Medulla oblongata (tissue), 1 donor: ENCODE data around the gene TTLL4.

Experiments used
- DNase-seq: peaks from one replicate; pipeline ENCODE4 v3.0.0-alpha.2; 2015; ENCODE audit errors: extremely low spot score

The TTLL4 gene

DNA sequence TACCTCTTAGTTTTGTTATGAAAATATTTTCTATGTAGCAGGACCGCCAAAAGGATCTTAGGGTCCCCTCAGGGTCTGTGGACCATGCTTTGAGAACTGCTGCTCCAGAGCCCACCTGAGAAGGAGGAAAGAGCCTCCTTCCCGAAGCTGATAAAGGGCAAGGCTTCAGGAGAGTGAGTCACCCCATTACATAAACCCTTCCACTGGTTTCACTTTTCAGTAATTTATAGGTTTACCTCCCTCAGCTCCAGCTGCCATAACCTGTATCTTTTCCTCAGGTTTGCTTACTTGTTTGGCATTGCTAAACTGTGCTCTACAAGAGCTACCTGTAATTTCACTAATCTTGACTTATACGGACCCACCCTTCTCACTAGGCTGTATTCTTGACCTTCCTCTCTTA is 6.6 kb downstream of the TTLL4 start:
- DNase-seq: no peak

DNA sequence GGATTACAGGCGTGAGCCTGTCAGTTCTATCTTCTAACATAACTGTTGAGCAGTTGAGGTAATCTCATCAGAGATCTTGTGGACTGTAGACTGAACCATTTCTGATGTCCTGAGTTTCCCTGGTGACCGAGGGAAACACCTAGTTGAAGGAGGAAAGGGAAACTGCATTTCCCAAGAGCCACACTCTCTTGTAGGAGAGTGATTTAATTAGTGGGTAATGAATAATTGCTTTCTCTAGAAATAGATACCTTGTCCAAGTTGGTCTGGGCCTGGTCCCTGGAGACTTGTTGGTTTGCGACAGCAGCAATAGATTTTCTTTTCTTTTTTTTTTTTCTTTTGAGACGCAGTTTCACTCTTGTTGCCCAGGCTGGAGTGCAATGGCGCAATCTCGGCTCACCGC is 7.4 kb downstream of the TTLL4 start:
- DNase-seq: no peak

- DNase-seq: no peak
Measured at GRCh38 chr2:218719457-218719856, 8.8 kb downstream of the TTLL4 start.

DNA sequence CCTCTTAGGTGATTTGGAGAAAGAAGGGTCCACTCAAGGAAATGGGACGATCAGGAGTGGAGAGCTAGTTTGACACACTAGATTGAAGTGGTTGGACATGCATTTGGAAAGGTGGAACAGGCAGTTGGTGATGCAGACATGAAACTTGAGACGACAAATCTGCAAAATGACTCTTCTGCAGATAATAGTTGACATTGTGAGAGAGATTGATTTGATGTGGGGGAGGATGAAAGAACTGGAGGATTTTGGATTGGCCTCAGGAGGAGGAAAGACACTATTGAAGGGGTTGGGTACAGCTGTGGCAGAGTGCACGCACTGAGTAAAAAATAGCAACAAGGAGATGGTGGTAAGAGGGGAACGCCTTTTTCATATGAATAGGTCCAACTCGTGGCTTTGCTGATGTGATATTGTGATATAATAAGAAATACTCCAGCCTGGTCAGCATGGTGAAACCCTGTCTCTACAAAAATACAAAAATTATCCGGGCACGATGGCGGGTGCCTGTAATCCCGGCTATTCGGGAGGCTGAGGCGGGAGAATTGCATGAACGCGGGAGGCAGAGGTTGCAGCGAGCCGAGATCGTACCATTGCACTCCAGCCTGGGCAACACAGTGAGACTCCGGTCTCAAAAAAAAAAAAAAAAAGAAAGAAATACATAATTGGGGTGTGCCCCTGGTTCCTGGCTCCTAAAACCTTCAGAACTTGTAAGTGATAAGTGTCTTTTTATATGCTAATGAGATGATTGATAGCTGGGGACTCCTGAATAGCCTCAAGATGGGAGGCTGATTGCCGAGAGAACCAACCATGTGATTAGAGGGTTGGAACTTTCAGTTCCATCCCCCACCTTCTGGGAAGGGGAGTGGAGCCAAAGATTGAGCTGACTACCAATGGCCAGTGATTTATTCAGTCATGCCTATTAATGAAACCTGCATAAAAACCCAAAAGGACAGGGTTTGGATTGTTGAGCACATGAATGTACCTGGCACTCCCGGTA is 9.7 kb downstream of the TTLL4 start:
- DNase-seq: no peak

- DNase-seq: no peak
Measured at GRCh38 chr2:218721488-218721887, 10.9 kb downstream of the TTLL4 start.

DNA sequence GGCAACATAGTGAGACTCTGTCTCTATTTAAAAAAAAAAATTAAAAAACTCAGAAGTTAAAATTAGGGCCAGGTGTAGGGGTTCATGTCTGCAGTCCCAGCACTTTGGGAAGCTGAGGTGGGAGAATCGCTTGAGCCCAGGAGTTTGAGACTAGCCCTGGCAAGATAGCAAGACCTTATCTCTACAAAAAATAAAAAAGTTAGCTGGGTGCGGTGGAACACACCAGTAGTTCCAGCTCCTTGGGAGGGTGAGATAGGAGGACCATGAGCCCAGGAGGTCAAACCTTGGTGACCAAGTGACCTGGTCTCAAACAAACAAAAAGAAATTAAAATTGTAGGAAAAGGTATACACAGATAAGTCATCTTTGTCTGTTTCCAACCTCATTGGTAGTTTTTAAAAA is 11.3 kb downstream of the TTLL4 start:
- DNase-seq: no peak

DNA sequence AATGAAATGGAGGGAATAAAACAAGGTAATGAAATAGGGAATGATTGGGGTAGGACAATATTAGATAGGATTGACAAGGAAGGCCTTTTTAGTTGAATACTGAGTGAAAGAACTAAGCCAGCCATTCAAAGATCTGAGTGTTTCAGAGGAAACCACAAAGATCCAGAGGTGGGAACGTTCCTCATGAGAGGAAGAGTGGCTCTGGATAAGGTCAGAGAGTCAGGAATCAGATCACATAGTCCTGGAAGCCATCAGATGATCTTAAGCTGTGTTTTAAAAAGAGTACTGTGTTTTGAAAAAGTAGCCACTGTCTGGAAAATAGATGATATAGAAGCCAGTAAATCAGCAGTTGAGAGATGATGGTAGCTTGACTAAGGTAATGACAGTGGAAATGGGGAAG is 11.8 kb downstream of the TTLL4 start:
- peak; percentile 26 for DNase-seq

DNA sequence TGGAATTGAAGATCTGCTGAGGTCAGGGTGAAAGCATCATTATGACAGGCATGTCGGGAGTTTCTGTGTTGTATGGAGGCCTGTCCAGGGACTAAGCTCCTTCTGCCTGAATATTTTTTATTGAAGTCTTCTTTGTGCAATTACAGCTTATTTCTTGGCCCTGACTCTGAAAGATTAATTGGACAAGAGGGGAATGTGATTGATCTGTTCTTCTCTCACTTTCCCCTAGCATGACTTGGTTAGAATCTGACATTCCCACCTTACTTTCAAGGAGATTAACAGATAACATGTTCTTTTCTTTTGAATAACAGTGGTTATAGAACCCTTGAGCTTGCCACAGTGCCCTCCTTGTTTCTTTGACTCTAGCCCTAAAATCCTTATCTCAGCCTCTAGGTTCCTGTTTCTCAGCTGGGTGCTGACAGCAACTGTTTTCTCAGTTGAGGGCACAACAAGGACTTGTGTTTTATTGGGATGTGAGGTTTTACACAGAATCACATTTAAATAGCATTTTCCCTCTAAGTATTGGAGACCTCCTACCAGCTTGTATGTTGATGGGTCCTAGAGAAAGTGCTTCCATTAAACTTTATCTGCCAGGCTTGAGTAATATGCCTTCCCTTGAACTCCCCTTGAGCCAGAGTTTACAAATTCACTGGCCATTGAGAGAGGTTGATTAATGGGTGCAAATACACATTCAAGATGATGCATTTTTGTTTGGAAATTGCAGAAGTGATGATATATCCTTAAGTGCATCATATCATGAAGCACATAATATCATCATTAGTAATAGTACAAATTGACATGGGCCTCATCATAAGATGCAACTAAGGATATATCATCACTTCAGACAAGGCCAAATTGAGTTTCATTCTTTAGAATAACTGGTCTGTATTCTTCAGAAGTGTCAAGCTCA is 12.5 kb downstream of the TTLL4 start:
- peak; percentile 66 for DNase-seq

- DNase-seq: no peak
Measured at GRCh38 chr2:218726004-218726574, 15.5 kb downstream of the TTLL4 start.

GRCh38 chr2:218727502-218728165 is 17.0 kb downstream of the TTLL4 start:
- no peak for DNase-seq

DNA sequence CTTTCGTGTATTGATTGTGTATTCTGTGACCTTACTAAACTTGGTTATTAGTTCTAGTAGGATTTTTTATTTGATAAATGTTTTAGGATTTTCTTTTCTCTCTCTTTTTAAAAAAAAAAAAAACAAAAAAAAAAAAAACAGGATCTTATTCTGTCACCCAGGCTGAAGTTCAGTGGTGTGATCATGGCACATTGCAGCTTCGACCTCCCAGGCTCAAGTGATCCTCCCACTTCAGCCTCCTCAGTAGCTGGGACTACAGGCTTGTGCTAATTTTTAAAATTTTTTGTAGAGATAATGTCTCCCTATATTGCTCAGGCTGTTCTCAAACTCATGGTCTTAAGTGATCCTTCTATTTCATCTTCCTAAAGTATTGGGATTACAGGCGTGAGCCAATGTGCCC is 19.0 kb downstream of the TTLL4 start:
- no peak for DNase-seq

- no peak for DNase-seq
Measured at GRCh38 chr2:218732052-218732760, 21.6 kb downstream of the TTLL4 start.

GRCh38 chr2:218732761-218733158 is 22.1 kb downstream of the TTLL4 start:
- DNase-seq: no peak

GRCh38 chr2:218733171-218734021 is 22.8 kb downstream of the TTLL4 start:
- peak; percentile 85 for DNase-seq

- DNase-seq: no peak
Measured at GRCh38 chr2:218734190-218734975, 23.7 kb downstream of the TTLL4 start.

DNA sequence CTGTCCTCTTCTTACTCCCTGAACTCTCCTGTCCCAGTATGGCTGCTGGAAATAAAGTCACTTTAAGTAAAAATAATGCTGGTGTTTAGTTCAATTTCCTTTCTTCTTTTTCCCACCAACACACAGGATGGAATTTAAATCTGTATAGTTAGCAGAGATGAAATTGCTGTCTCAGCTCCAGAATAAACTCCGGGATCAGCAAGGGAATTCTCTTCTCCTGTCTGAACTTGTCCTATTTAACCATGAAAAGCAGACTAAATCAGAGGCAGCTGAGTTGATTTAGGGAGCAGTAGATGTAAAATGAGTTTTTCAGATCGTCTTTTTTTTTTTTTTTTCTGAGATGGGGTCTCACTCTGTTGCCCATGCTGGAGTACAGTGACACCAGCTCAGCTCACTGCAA is 25.9 kb downstream of the TTLL4 start:
- DNase-seq: no peak

DNA sequence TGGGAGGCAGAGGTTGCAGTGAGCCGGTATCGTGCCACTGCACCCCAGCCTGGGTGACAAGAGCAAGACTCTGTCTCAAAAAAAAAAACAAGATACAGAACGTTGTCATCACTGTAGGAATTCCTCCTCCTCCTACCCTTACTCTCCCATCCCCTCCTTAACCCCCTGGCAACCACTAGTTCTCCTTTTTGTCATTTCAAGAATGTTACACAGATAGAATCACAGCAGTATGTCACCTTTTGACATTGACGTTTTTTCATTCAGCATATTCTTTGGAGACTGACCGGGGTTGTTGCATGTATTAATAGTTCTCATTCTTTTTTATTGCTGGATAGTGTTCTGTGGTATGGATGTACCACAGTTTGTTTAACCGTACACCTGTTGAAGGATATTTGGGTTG is 32.4 kb downstream of the TTLL4 start:
- no peak for DNase-seq

DNA sequence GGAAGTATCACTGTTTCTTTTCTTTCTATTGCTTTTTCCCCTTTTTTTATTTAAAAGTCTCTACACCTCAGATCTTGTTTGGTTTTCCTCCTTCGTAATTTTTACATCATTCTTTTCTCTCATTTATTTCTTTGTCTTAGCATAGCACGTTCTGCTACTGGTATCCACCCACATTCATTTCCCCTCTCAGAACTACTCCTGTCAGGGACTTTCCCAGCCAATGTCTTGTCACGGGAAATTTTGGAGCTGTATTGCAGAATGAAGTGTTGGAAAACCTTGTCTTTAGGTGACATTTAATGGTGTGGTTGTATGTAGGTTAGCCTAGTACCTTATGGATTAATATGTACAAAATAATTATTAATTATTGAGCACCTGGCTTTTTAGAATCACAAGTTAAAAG is 34.0 kb downstream of the TTLL4 start:
- DNase-seq: no peak

DNA sequence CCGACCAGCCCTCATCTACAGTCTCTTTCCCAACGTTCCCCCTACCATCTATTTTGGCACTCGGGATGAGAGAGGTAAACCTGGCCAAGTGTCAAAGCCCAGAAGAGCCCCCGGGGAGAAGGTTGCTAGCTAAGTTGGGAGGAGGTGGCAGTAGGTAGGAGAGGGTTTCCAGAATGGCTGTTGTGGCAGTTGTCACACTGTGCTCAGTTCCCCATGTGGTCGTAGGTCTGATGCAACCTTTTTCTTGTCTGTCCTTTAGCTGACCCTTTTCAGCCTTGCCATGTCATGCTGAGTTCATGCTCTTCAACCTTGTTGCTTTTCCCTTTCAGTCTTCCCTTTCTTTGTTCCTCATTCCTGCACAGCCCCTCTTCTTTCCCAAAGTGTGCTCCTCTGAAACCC is 34.5 kb downstream of the TTLL4 start:
- peak; percentile 45 for DNase-seq
